Ishikawa (cell line): ENCODE results near the gene RELB.

Experiments used
- CEBPB ChIP-seq: IDR thresholded peaks from 2 replicates; pipeline ENCODE4 v1.6.1; 2012
- CREB1 ChIP-seq: IDR thresholded peaks from 2 replicates; pipeline ENCODE4 v1.6.1; 2012; ENCODE audit warnings: low read depth
- EGR1 ChIP-seq: IDR thresholded peaks from 2 replicates; pipeline ENCODE4 v1.6.1; 2012
- EP300 ChIP-seq: IDR thresholded peaks from 2 replicates; pipeline ENCODE4 v1.6.1; 2012; ENCODE audit warnings: borderline replicate concordance
- FOXM1 ChIP-seq: IDR thresholded peaks from 2 replicates; pipeline ENCODE4 v1.6.1; 2012; ENCODE audit warnings: low read depth, borderline replicate concordance
- MAX ChIP-seq: IDR thresholded peaks from 2 replicates; pipeline ENCODE4 v1.6.1; 2012
- NFIC ChIP-seq: IDR thresholded peaks from 2 replicates; pipeline ENCODE4 v1.6.1; 2012
- RAD21 ChIP-seq: IDR thresholded peaks from 2 replicates; pipeline ENCODE4 v1.6.1; 2012; ENCODE audit warnings: low read depth
- REST ChIP-seq: IDR thresholded peaks from 2 replicates; pipeline ENCODE4 v1.6.1; 2012; ENCODE audit warnings: low read depth, mild to moderate bottlenecking
- TAF1 ChIP-seq: IDR thresholded peaks from 2 replicates; pipeline ENCODE4 v1.6.1; 2012; ENCODE audit warnings: low read depth, mild to moderate bottlenecking
- TCF12 ChIP-seq: IDR thresholded peaks from 2 replicates; pipeline ENCODE4 v1.6.1; 2012; ENCODE audit warnings: low read depth
- TEAD4 ChIP-seq: IDR thresholded peaks from 2 replicates; pipeline ENCODE4 v1.6.1; 2012
- USF1 ChIP-seq: IDR thresholded peaks from 2 replicates; pipeline ENCODE4 v1.6.1; 2012
- YY1 ChIP-seq: IDR thresholded peaks from 2 replicates; pipeline ENCODE4 v1.6.1; 2012; ENCODE audit warnings: low read depth
- ZBTB7A ChIP-seq: IDR thresholded peaks from 2 replicates; pipeline ENCODE4 v1.6.1; 2012; ENCODE audit warnings: low read depth

RELB gene

GRCh38 chr19:44988273-44988672 is 13.0 kb upstream of the RELB start:
- TF ChIP-seq TAF1 (no peak), CEBPB (no peak), TCF12 (no peak), FOXM1 (no peak), MAX (no peak), TEAD4 (no peak), RAD21 (no peak), EP300 (no peak), ZBTB7A (no peak), YY1 (no peak), NFIC (no peak), CREB1 (no peak), USF1 (no peak), REST (no peak), EGR1 (no peak)

GRCh38 chr19:44988896-44989556 is 12.2 kb upstream of the RELB start:
- TF ChIP-seq FOXM1 (no peak), RAD21 (peak; percentile 53; the same call in 1 of the 2 replicates), NFIC (peak; percentile 66)

GRCh38 chr19:44990459-44990858 is 10.8 kb upstream of the RELB start:
- TF ChIP-seq TEAD4 = no peak
- TF ChIP-seq TAF1 = no peak
- no peak for TF ChIP-seq REST
- no peak for TF ChIP-seq EP300
- TF ChIP-seq FOXM1 = no peak
- no peak for TF ChIP-seq USF1
- no peak for TF ChIP-seq EGR1
- TF ChIP-seq NFIC = no peak
- no peak for TF ChIP-seq CEBPB
- no peak for TF ChIP-seq TCF12
- no peak for TF ChIP-seq MAX
- no peak for TF ChIP-seq ZBTB7A
- TF ChIP-seq RAD21 = no peak
- TF ChIP-seq YY1 = no peak
- TF ChIP-seq CREB1 = no peak

- TF ChIP-seq USF1 (no peak), EGR1 (no peak), TAF1 (no peak), MAX (no peak), ZBTB7A (no peak), TEAD4 (no peak), RAD21 (no peak)
Measured at GRCh38 chr19:44990966-44991365, 10.3 kb upstream of the RELB start.

- TF ChIP-seq EGR1 (no peak), CREB1 (no peak), NFIC (no peak), USF1 (no peak)
Measured at GRCh38 chr19:44992336-44993163, 8.7 kb upstream of the RELB start.
